ENCODE measurements around the gene UROC1. TPM values are rescaled to one million over a fixed set of nuclear protein-coding genes. Genes with fewer than 3 reads are reported as not detected.
A peak's percentile ranks its signal among the peaks of the same experiment; 100 is the strongest.

UROC1 gene
- polyA plus RNA-seq, 1 of the 3 experiments (the other 2 are of a cell fraction) = not detected

GRCh38 chr3:126540342-126540849 is 22.8 kb upstream of the UROC1 start (continued):
- peak; percentile 92 for TF ChIP-seq FOSL2 (IDR thresholded peaks at IDR 0.05; ENCODE audit: borderline replicate concordance, low read depth)
- TF ChIP-seq EZH2phosphoT487 (IDR thresholded peaks at IDR 0.05; ENCODE audit: borderline replicate concordance, low read depth) = no peak
- peak; percentile 65 for TF ChIP-seq MAX (IDR thresholded peaks at IDR 0.05; ENCODE audit: low read depth)
- TF ChIP-seq, protein P1, sequence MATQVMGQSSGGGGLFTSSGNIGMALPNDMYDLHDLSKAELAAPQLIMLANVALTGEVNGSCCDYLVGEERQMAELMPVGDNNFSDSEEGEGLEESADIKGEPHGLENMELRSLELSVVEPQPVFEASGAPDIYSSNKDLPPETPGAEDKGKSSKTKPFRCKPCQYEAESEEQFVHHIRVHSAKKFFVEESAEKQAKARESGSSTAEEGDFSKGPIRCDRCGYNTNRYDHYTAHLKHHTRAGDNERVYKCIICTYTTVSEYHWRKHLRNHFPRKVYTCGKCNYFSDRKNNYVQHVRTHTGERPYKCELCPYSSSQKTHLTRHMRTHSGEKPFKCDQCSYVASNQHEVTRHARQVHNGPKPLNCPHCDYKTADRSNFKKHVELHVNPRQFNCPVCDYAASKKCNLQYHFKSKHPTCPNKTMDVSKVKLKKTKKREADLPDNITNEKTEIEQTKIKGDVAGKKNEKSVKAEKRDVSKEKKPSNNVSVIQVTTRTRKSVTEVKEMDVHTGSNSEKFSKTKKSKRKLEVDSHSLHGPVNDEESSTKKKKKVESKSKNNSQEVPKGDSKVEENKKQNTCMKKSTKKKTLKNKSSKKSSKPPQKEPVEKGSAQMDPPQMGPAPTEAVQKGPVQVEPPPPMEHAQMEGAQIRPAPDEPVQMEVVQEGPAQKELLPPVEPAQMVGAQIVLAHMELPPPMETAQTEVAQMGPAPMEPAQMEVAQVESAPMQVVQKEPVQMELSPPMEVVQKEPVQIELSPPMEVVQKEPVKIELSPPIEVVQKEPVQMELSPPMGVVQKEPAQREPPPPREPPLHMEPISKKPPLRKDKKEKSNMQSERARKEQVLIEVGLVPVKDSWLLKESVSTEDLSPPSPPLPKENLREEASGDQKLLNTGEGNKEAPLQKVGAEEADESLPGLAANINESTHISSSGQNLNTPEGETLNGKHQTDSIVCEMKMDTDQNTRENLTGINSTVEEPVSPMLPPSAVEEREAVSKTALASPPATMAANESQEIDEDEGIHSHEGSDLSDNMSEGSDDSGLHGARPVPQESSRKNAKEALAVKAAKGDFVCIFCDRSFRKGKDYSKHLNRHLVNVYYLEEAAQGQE (IDR thresholded peaks at IDR 0.05; ENCODE audit: low read depth, low read length) = no peak
- TF ChIP-seq ELF1 (IDR thresholded peaks at IDR 0.05) = no peak

- Histone ChIP-seq H3K4me3 (ENCODE audit: low read depth in 2 of 2, low read length in 1 of 2) (no peak overlapping the region), H3K9me2 (no peaks in the 10 kb centered on the region), H3K4me2 (no peak overlapping the region), H3K79me2 (ENCODE audit: insufficient read depth) (no peaks in the 10 kb centered on the region), H3F3A (replicated peaks; ENCODE audit: insufficient read depth) (peaks cover 8% of the 10 kb centered on the region), H3K9ac (no peak overlapping the region), H3K27me3 (ENCODE audit: insufficient read depth) (peaks cover 5% of the 10 kb centered on the region; the same call in 1 of the 2 replicates), H2AFZ (ENCODE audit: low read depth) (no peak overlapping the region), H3K9me3 (no peaks in the 10 kb centered on the region), H3K4me1 (ENCODE audit: control insufficient read depth in 1 of 2, insufficient read depth in 2 of 2, low read depth in 1 of 2, low read length in 1 of 2) (peaks cover 6 to 8% of the 10 kb centered on the region in 2 experiments; a peak in 2 of 4 replicates), H4K20me1 (ENCODE audit: insufficient read depth) (no peaks in the 10 kb centered on the region), H3K27ac (ENCODE audit: low read depth in 2 of 2, low read length in 1 of 2) (no peak overlapping the region), H3K36me3 (replicated peaks in 1 of 2; ENCODE audit: control insufficient read depth in 1 of 2, insufficient read depth in 2 of 2, low read length in 1 of 2) (no peaks in the 10 kb centered on the region)
- TF ChIP-seq FOXJ3 (CRISPR knock-in tag; IDR thresholded peaks at IDR 0.05) (no peak), FOXM1 (IDR thresholded peaks at IDR 0.05; ENCODE audit: low read depth) (no peak), JUND (IDR thresholded peaks at IDR 0.05) (no peak), NRF1 (IDR thresholded peaks at IDR 0.05; ENCODE audit: low read depth, low read length) (no peak), NFIC (IDR thresholded peaks at IDR 0.05; ENCODE audit: borderline replicate concordance) (no peak), MXI1 (IDR thresholded peaks at IDR 0.05; ENCODE audit: low read depth, low read length) (no peak), RXRA (IDR thresholded peaks at IDR 0.05; ENCODE audit: borderline replicate concordance, low read depth) (no peak), FOSL2 (IDR thresholded peaks at IDR 0.05; ENCODE audit: borderline replicate concordance, low read depth) (no peak), GATA2 (CRISPR knock-in tag; IDR thresholded peaks at IDR 0.05) (no peak), CHD2 (IDR thresholded peaks at IDR 0.05; ENCODE audit: low read length, partially characterized antibody) (no peak), MEF2A (IDR thresholded peaks at IDR 0.05; ENCODE audit: borderline replicate concordance, low read depth) (no peak), GABPA (IDR thresholded peaks at IDR 0.05; ENCODE audit: low read depth) (no peak), ELF1 (IDR thresholded peaks at IDR 0.05) (no peak), SIN3A (IDR thresholded peaks at IDR 0.05; ENCODE audit: borderline replicate concordance, low read depth, low read length) (no peak)
- TF ChIP-seq, protein P2, sequence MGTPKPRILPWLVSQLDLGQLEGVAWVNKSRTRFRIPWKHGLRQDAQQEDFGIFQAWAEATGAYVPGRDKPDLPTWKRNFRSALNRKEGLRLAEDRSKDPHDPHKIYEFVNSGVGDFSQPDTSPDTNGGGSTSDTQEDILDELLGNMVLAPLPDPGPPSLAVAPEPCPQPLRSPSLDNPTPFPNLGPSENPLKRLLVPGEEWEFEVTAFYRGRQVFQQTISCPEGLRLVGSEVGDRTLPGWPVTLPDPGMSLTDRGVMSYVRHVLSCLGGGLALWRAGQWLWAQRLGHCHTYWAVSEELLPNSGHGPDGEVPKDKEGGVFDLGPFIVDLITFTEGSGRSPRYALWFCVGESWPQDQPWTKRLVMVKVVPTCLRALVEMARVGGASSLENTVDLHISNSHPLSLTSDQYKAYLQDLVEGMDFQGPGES (IDR thresholded peaks at IDR 0.05; ENCODE audit: low read depth, low read length) = no peak
- TF ChIP-seq, protein P3, sequence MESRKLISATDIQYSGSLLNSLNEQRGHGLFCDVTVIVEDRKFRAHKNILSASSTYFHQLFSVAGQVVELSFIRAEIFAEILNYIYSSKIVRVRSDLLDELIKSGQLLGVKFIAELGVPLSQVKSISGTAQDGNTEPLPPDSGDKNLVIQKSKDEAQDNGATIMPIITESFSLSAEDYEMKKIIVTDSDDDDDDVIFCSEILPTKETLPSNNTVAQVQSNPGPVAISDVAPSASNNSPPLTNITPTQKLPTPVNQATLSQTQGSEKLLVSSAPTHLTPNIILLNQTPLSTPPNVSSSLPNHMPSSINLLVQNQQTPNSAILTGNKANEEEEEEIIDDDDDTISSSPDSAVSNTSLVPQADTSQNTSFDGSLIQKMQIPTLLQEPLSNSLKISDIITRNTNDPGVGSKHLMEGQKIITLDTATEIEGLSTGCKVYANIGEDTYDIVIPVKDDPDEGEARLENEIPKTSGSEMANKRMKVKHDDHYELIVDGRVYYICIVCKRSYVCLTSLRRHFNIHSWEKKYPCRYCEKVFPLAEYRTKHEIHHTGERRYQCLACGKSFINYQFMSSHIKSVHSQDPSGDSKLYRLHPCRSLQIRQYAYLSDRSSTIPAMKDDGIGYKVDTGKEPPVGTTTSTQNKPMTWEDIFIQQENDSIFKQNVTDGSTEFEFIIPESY (IDR thresholded peaks at IDR 0.05; ENCODE audit: borderline replicate concordance, low read depth) = no peak
- TF ChIP-seq, protein P1 (IDR thresholded peaks at IDR 0.05; ENCODE audit: low read depth, low read length) = no peak
- POLR2A ChIA-PET = no interaction called here
- DNase-seq = no peak
- CTCF ChIA-PET = no interaction called here
- 95% methylated on average over 10 of the region's 10 CpGs for WGBS (ENCODE audit: low lambda C conversion rate)
Observed at GRCh38 chr3:126539558-126540250, 22.1 kb upstream of the UROC1 start.
